Spinal cord (tissue), 10 donors: ENCODE measurements around the gene PSMA1. TPM values are rescaled to one million over a fixed set of nuclear protein-coding genes. Genes with fewer than 3 reads are reported as not detected.
"Not testable (repeated sequence)": the region's sequence is repeated elsewhere in the genome, so short reads cannot be mapped to it uniquely, and the experiment has no call there.

ENCODE experiments used
- DNase-seq, 6 donors: peaks; one replicate each; pipeline versions ENCODE4 v3.0.0 to v3.0.0-alpha.2; 2013 to 2015; ENCODE audit warnings: low spot score in 6 of 6, low read depth in 4 of 6
- H3K27ac ChIP-seq: one replicate; pipeline ENCODE4 v1.5.1; 2013; ENCODE audit warnings: low read depth, low read length, control low read depth
- H3K27me3 ChIP-seq: one replicate; pipeline ENCODE4 v1.6.1; 2013; ENCODE audit warnings: low read length; ENCODE audit not compliant: control insufficient read depth, insufficient read depth
- H3K36me3 ChIP-seq: one replicate; pipeline ENCODE4 v1.6.1; 2013; ENCODE audit warnings: low read length; ENCODE audit not compliant: control insufficient read depth, insufficient read depth
- H3K4me1 ChIP-seq: one replicate; pipeline ENCODE4 v1.6.1; 2013; ENCODE audit warnings: low read length; ENCODE audit not compliant: control insufficient read depth, insufficient read depth
- H3K4me3 ChIP-seq: one replicate; pipeline ENCODE4 v1.5.1; 2013; ENCODE audit warnings: low read depth, low read length, control low read depth
- H3K9me3 ChIP-seq: one replicate; pipeline ENCODE4 v1.6.1; 2013; ENCODE audit warnings: low read length; ENCODE audit not compliant: control insufficient read depth, insufficient read depth
- WGBS: methylation state at CpG from one replicate; pipeline ENCODE4 v1.1.5; 2013; ENCODE audit warnings: missing lambda C conversion rate; ENCODE audit not compliant: insufficient coverage; 5-methylcytosine and 5-hydroxymethylcytosine counted together
- long read RNA-seq, 4 donors: transcript quantifications; one replicate each; lab custom pipeline, GENCODE V29; 2026
- polyA plus RNA-seq, 2 donors: library from polyadenylated mRNA; unstranded; fragments of 120-200 nt; gene quantifications; one replicate each; pipeline ENCODE4 v1.2.1, GENCODE V29; 2013; ENCODE audit not compliant: insufficient read length in 2 of 2
- total RNA-seq, 2 donors: library from RNA; depleted of rRNA in 1 of 2; stranded (reverse); fragments of 120-200 nt in 1 of 2; fragments of >200 nt in 1 of 2; gene quantifications; one replicate each; pipeline versions ENCODE4 v1.2.3 to v1.2.4, GENCODE V29; 2013 to 2014
- donor health status: healthy.

The PSMA1 gene
- total RNA-seq (100 to 1,000 TPM; 135 to 155 TPM), polyA plus RNA-seq (100 to 1,000 TPM; 143 to 157 TPM)
- long read RNA-seq, donor 1, transcript PSMA1-201 (10 exons, 1,505 nt) = major isoform, 51 of 65 reads
- long read RNA-seq, donor 1, partial matches to known transcripts = 7 of 65 reads
- long read RNA-seq, donor 1, other reads (novel, unspliced or antisense) = 0 of 65 reads
- long read RNA-seq, donor 2, transcript PSMA1-201 (10 exons, 1,505 nt) = major isoform, 9 of 14 reads
- long read RNA-seq, donor 2, partial matches to known transcripts = 0 of 14 reads
- long read RNA-seq, donor 2, other reads (novel, unspliced or antisense) = 0 of 14 reads
- long read RNA-seq, donor 3, transcript PSMA1-201 (10 exons, 1,505 nt) = major isoform, 32 of 40 reads
- long read RNA-seq, donor 3, partial matches to known transcripts = 5 of 40 reads
- long read RNA-seq, donor 3, other reads (novel, unspliced or antisense) = 0 of 40 reads
- long read RNA-seq, donor 4, transcript PSMA1-201 (10 exons, 1,505 nt) = major isoform, 65 of 93 reads
- long read RNA-seq, donor 4, partial matches to known transcripts = 18 of 93 reads
- long read RNA-seq, donor 4, other reads (novel, unspliced or antisense) = 6 of 93 reads

- no peaks in the 10 kb centered on the region for H3K27me3 ChIP-seq
- H3K4me1 ChIP-seq = peaks cover 3% of the 10 kb centered on the region
- DNase-seq = peak; percentile 75 to 99 (median 88)
- peak within 1 kb of the TSS; percentile 91 for H3K27ac ChIP-seq
- no peaks in the 10 kb centered on the region for H3K9me3 ChIP-seq
- peaks cover 11% of the 10 kb centered on the region for H3K36me3 ChIP-seq
- WGBS = 0% methylated on average over 56 of the region's 56 CpGs
- peak within 1 kb of the TSS; percentile 95 for H3K4me3 ChIP-seq
These were observed at the start of gene PSMA1 for GRCh38 chr11:14519917-14520746. TSS of gene PSMA1 (minus strand) at chr11:14520386. CDS start at chr11:14520299, 87 bp downstream.

GRCh38 chr11:14569516-14569915, 49.3 kb upstream of the PSMA1 start:
- not testable (repeated sequence) for H3K4me1 ChIP-seq, DNase-seq, H3K4me3 ChIP-seq, H3K36me3 ChIP-seq, H3K27me3 ChIP-seq, H3K27ac ChIP-seq, H3K9me3 ChIP-seq
- WGBS = 93% methylated on average over 5 of the region's 6 CpGs

GRCh38 chr11:14567064-14567651, 47.0 kb upstream of the PSMA1 start:
- Histone ChIP-seq H3K4me1 (no peaks in the 10 kb centered on the region), H3K4me3 (no peak overlapping the region), H3K9me3 (no peaks in the 10 kb centered on the region), H3K27ac (no peak overlapping the region), H3K27me3 (no peaks in the 10 kb centered on the region), H3K36me3 (no peaks in the 10 kb centered on the region)
- WGBS = 90% methylated on average over 2 of the region's 3 CpGs
- DNase-seq = no peak

GRCh38 chr11:14566331-14567063, 46.3 kb upstream of the PSMA1 start:
- no peak for DNase-seq
- no peaks in the 10 kb centered on the region for H3K27me3 ChIP-seq
- WGBS = 95% methylated on average over 2 of the region's 3 CpGs
- no peak overlapping the region for H3K27ac ChIP-seq
- H3K4me1 ChIP-seq = no peaks in the 10 kb centered on the region
- no peak overlapping the region for H3K4me3 ChIP-seq
- H3K36me3 ChIP-seq = no peaks in the 10 kb centered on the region
- H3K9me3 ChIP-seq = no peaks in the 10 kb centered on the region

GRCh38 chr11:14565845-14566244, 45.7 kb upstream of the PSMA1 start:
- Histone ChIP-seq H3K4me3 (no peak overlapping the region), H3K4me1 (no peaks in the 10 kb centered on the region), H3K27me3 (no peaks in the 10 kb centered on the region), H3K27ac (no peak overlapping the region), H3K9me3 (no peaks in the 10 kb centered on the region), H3K36me3 (no peaks in the 10 kb centered on the region)
- DNase-seq = no peak
- 82% methylated on average over 1 of the region's 2 CpGs for WGBS

GRCh38 chr11:14555818-14556217, 35.6 kb upstream of the PSMA1 start:
- H3K36me3 ChIP-seq = no peaks in the 10 kb centered on the region
- H3K4me1 ChIP-seq = no peaks in the 10 kb centered on the region
- no peak overlapping the region for H3K4me3 ChIP-seq
- H3K27ac ChIP-seq = no peak overlapping the region
- WGBS = 67% methylated on average over 1 of the region's 1 CpG
- DNase-seq = no peak
- no peaks in the 10 kb centered on the region for H3K9me3 ChIP-seq
- no peaks in the 10 kb centered on the region for H3K27me3 ChIP-seq

- H3K27ac ChIP-seq = no peak overlapping the region
These were observed 34.8 kb upstream of the PSMA1 start for GRCh38 chr11:14554959-14555358.

GRCh38 chr11:14552089-14552488, 31.9 kb upstream of the PSMA1 start:
- Histone ChIP-seq H3K27ac (no peak overlapping the region), H3K4me3 (no peak overlapping the region), H3K4me1 (no peaks in the 10 kb centered on the region), H3K9me3 (no peaks in the 10 kb centered on the region), H3K27me3 (no peaks in the 10 kb centered on the region), H3K36me3 (no peaks in the 10 kb centered on the region)
- no peak for DNase-seq
- 80% methylated on average over 1 of the region's 4 CpGs for WGBS

More at GRCh38 chr11:14554959-14555358, 34.8 kb upstream of the PSMA1 start:
- peak in 2 of 6 donors; percentile 20 to 31 for DNase-seq
- Histone ChIP-seq H3K36me3 (no peaks in the 10 kb centered on the region), H3K4me1 (no peaks in the 10 kb centered on the region), H3K27me3 (no peaks in the 10 kb centered on the region), H3K9me3 (no peaks in the 10 kb centered on the region), H3K4me3 (no peak overlapping the region)
- WGBS = no CpG with 5 or more reads among the region's 2 CpGs

GRCh38 chr11:14551380-14551779, 31.2 kb upstream of the PSMA1 start:
- no peak overlapping the region for H3K4me3 ChIP-seq
- DNase-seq = no peak
- 80% methylated on average over 1 of the region's 2 CpGs for WGBS
- H3K4me1 ChIP-seq = no peaks in the 10 kb centered on the region
- no peaks in the 10 kb centered on the region for H3K36me3 ChIP-seq
- no peak overlapping the region for H3K27ac ChIP-seq
- H3K9me3 ChIP-seq = no peaks in the 10 kb centered on the region
- H3K27me3 ChIP-seq = no peaks in the 10 kb centered on the region
